Psoas muscle (tissue), 8 donors: ENCODE measurements around the gene ZKSCAN2. TPM values are rescaled to one million over a fixed set of nuclear protein-coding genes. Genes with fewer than 3 reads are reported as not detected.
A peak's percentile ranks its signal among the peaks of the same experiment; 100 is the strongest.

Experiments
- ATAC-seq, 4 donors: fragments of 200-7000 bp; cut with Tn5 transposase; one replicate each; pipeline ENCODE4 v1.9.1; 2020; ENCODE audit warnings: moderate library complexity in 3 of 4, mild to moderate bottlenecking in 2 of 4
- DNase-seq, 2 donors: peaks; one replicate each; pipeline ENCODE4 v3.0.0-alpha.2; 2020
- H3K27ac ChIP-seq: fragments of 200-600 bp; one replicate; pipeline ENCODE4 v1.8.0; 2022
- H3K27me3 ChIP-seq, 3 donors: fragments of 200-600 bp in 1 of 3; one replicate each; pipeline versions ENCODE4 v1.6.1 to v1.8.0; 2013 to 2022; ENCODE audit warnings: low read length in 2 of 3, mild to moderate bottlenecking in 2 of 3, moderate library complexity in 1 of 3; ENCODE audit not compliant: insufficient read depth in 3 of 3
- H3K36me3 ChIP-seq, 2 donors: fragments of 200-600 bp in 1 of 2; one replicate each; pipeline versions ENCODE4 v1.6.1 to v1.8.0; 2013 to 2022; ENCODE audit warnings: low read depth in 1 of 2, mild to moderate bottlenecking in 1 of 2, moderate library complexity in 1 of 2; ENCODE audit not compliant: insufficient read depth in 1 of 2
- H3K4me1 ChIP-seq: fragments of 200-600 bp; one replicate; pipeline ENCODE4 v1.8.0; 2022
- H3K4me3 ChIP-seq: fragments of 200-600 bp; one replicate; pipeline ENCODE4 v1.8.0; 2022; ENCODE audit warnings: mild to moderate bottlenecking
- H3K9me3 ChIP-seq: fragments of 200-600 bp; one replicate; pipeline ENCODE4 v1.8.0; 2022
- CTCF ChIP-seq: fragments of 200-600 bp; IDR thresholded peaks from one replicate; pipeline ENCODE4 v1.8.0; 2022; ENCODE audit warnings: antibody characterized with exemption
- WGBS, 3 donors: extraction: QIAGEN DNeasy Blood & Tissue Kit; methylation state at CpG; one replicate each; pipeline versions ENCODE4 v1.1.6 to v1.1.7; 2013; 5-methylcytosine and 5-hydroxymethylcytosine counted together
- intact Hi-C, 2 donors: fragments of 100-400 bp; cut with DNase I; formaldehyde crosslinking; loops; one replicate each; pipeline versions ENCODE4 v1.11.0 to v1.14.2; 2022
- polyA plus RNA-seq, 3 donors: library from polyadenylated mRNA; stranded (reverse); fragments of 200-250 nt; gene quantifications; one replicate each; pipeline ENCODE4 v1.2.3, GENCODE V29; 2013
- total RNA-seq, 4 donors: library from RNA; stranded (reverse); fragmentation: NEBNext Ultra II Directional in 2 of 4; extraction: Animal tissue kit (Norgen Biotek cat#: 25700) in 2 of 4; gene quantifications; one replicate each; pipeline versions ENCODE4 v1.2.1 to v1.2.4, GENCODE V29; 2021 to 2023
- donor health status: healthy with polysubstance abuse.
- donor health status: DM: no; HTN: no; CAD: no; lungs with moderate emphysema.
- donor health status: Bipolar disorder and iron deficiency.
- donor health status: healthy.
- donor health status: DM: yes; HTN: yes; CAD: no.
- donor health status: DM: no; HTN: no; CAD: no.
- donor health status: DM: no; HTN: no; CAD: no.
- donor health status: DM: yes; HTN: yes; CAD: no.

The ZKSCAN2 gene
- total and polyA plus RNA-seq, 7 donors = 1.4 to 6.8 (median 5.2) TPM

DNA sequence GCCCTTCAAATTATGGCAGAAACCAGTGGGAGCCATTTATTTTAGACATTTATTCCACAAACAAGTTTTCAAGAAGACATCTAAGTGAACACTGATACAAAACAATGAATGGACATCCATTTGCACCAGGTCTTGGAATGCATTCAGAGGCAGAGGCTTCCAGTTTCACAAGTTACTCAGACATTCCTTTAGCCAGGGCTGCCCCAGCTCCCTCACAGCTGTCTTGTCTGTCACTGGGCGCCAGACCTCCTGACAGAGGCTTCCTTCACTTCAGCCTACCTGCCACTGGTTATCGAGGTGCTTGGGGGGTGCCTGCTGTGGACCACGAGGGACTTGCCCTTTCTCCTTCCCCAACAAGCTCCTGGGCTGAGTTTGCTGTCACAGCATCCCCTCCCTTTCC is 21.7 kb downstream of the ZKSCAN2 start:
- TF ChIP-seq CTCF = no peak

GRCh38 chr16:25228372-25228771 is 29.3 kb downstream of the ZKSCAN2 start:
- no peaks in the 10 kb centered on the region for H3K36me3 ChIP-seq
- H3K4me3 ChIP-seq = no peak overlapping the region
- intact Hi-C loops = loop anchor here (5.0 to 10.0 kb wide), 3 partner anchors 101 to 714 kb away; no protein-coding TSS in a partner anchor
- TF ChIP-seq CTCF = no peak
- H3K4me1 ChIP-seq = no peaks in the 10 kb centered on the region
- no peak for DNase-seq
- H3K27ac ChIP-seq = no peak overlapping the region
- no peaks in the 10 kb centered on the region for H3K9me3 ChIP-seq
- no peak for ATAC-seq
- WGBS, 3 donors = 84 to 87% (median 86%) methylated on average over 10 of the region's 10 CpGs
- no peaks in the 10 kb centered on the region for H3K27me3 ChIP-seq

More for the DNA sequence above, 21.7 kb downstream of the ZKSCAN2 start:
- ATAC-seq = peak in 3 of 4 donors; percentile 47 to 70 (median 66)
- H3K4me3 ChIP-seq = no peak overlapping the region
- no peaks in the 10 kb centered on the region for H3K9me3 ChIP-seq
- no peaks in the 10 kb centered on the region for H3K4me1 ChIP-seq
- no peak overlapping the region for H3K27ac ChIP-seq
- WGBS, 3 donors = 38 to 57% (median 42%) methylated on average over 3 of the region's 3 CpGs
- peaks cover 5 to 42% of the 10 kb centered on the region in 2 donors for H3K36me3 ChIP-seq
- H3K27me3 ChIP-seq = no peaks in the 10 kb centered on the region
- no peak for DNase-seq
- intact Hi-C loops = loop anchor here in 1 of 2 donors (10.0 kb wide), 1 partner anchor 1869 kb away; no protein-coding TSS in a partner anchor

- Histone ChIP-seq H3K9me3 (no peaks in the 10 kb centered on the region), H3K27ac (no peak overlapping the region), H3K27me3 (no peaks in the 10 kb centered on the region), H3K4me1 (no peaks in the 10 kb centered on the region), H3K4me3 (no peak overlapping the region), H3K36me3 (no peaks in the 10 kb centered on the region)
- ATAC-seq (no peak), DNase-seq (no peak)
- no peak for TF ChIP-seq CTCF
- 74 to 84% (median 76%) methylated on average over 7 of the region's 7 CpGs for WGBS, 3 donors
- intact Hi-C loops = loop anchor here (2.0 to 10.0 kb wide), 4 partner anchors 98 to 710 kb away; no protein-coding TSS in a partner anchor
Measured at GRCh38 chr16:25224731-25225319, 32.8 kb downstream of the ZKSCAN2 start.

GRCh38 chr16:25223964-25224363 is 33.7 kb downstream of the ZKSCAN2 start:
- peaks cover 0 to 2% (median 0%) of the 10 kb centered on the region in 3 donors for H3K27me3 ChIP-seq
- no peaks in the 10 kb centered on the region for H3K9me3 ChIP-seq
- no peaks in the 10 kb centered on the region for H3K36me3 ChIP-seq
- no peaks in the 10 kb centered on the region for H3K4me1 ChIP-seq
- 73 to 84% (median 80%) methylated on average over 6 of the region's 6 CpGs for WGBS, 3 donors
- no peak overlapping the region for H3K4me3 ChIP-seq
- DNase-seq (no peak), ATAC-seq (no peak)
- no peak overlapping the region for H3K27ac ChIP-seq
- no peak for TF ChIP-seq CTCF
- intact Hi-C loops = loop anchor here in 1 of 2 donors (2.0 to 10.0 kb wide), 2 partner anchors 169 to 709 kb away; no protein-coding TSS in a partner anchor
